ENCODE data around the gene TOMM5.

Gene TOMM5

GRCh38 chr9:37559855-37560592 is 32.4 kb downstream of the TOMM5 start:
- DNase-seq, result no peak

- no peak for DNase-seq
Observed at GRCh38 chr9:37559125-37559524, 33.3 kb downstream of the TOMM5 start.

- no peak for DNase-seq
Observed at GRCh38 chr9:37555786-37556185, 36.6 kb downstream of the TOMM5 start.

- DNase-seq, result no peak
Observed at GRCh38 chr9:37554318-37554717, 38.1 kb downstream of the TOMM5 start.

- DNase-seq, result no peak
Observed at GRCh38 chr9:37551888-37552287, 40.5 kb downstream of the TOMM5 start.

- DNase-seq, result no peak
Observed at GRCh38 chr9:37551468-37551867, 40.9 kb downstream of the TOMM5 start.

GRCh38 chr9:37550781-37551180 is 41.6 kb downstream of the TOMM5 start:
- DNase-seq, result no peak

GRCh38 chr9:37549527-37549926 is 42.9 kb downstream of the TOMM5 start:
- no peak for DNase-seq

- DNase-seq, result no peak
Observed at GRCh38 chr9:37547328-37547878, 45.0 kb downstream of the TOMM5 start.

GRCh38 chr9:37543468-37543867 is 48.9 kb downstream of the TOMM5 start:
- no peak for DNase-seq

GRCh38 chr9:37542895-37543294 is 49.5 kb downstream of the TOMM5 start:
- DNase-seq, result no peak

GRCh38 chr9:37542488-37542887 is 49.9 kb downstream of the TOMM5 start:
- no peak for DNase-seq

- DNase-seq, result no peak
Observed at GRCh38 chr9:37541465-37541864, 50.9 kb downstream of the TOMM5 start.

- DNase-seq, result no peak
Observed at GRCh38 chr9:37540634-37541033, 51.8 kb downstream of the TOMM5 start.

GRCh38 chr9:37539634-37540033 is 52.8 kb downstream of the TOMM5 start:
- no peak for DNase-seq

Data from activated CD4-positive, alpha-beta T cell treated with anti-CD3 and anti-CD28 coated beads, Interleukin-2, amount 50 U/mL, for 48 hours (primary cell).